Skin epidermis (tissue), 12 donors: ENCODE data around the gene DOCK10.

Experiments used
- H3K27ac ChIP-seq, 21 experiments: fragments of 200-600 bp; sonication (generic) in 11 of 21; one replicate each; pipeline ENCODE4 v1.5.0; 2020; ENCODE audit warnings: mild to moderate bottlenecking in 3 of 21, inconsistent platforms in 2 of 21, moderate library complexity in 2 of 21
- H3K4me3 ChIP-seq, 7 experiments: fragments of 200-600 bp; sonication (generic) in 2 of 7; one replicate each; pipeline ENCODE4 v1.5.0; 2020; ENCODE audit warnings: inconsistent platforms in 2 of 7, mild to moderate bottlenecking in 2 of 7, moderate library complexity in 1 of 7

Gene DOCK10

GRCh38 chr2:224764565-224765236 is 277.6 kb downstream of the DOCK10 start:
- no peak overlapping the region for H3K27ac ChIP-seq
- no peak overlapping the region for H3K4me3 ChIP-seq

GRCh38 chr2:224757934-224758548 is 284.2 kb downstream of the DOCK10 start:
- Histone ChIP-seq H3K4me3 (no peak overlapping the region), H3K27ac (no peak overlapping the region)

- Histone ChIP-seq H3K4me3 (no peak overlapping the region), H3K27ac (peak overlapping the region in 6 of 21 experiments; percentile 12 to 64 (median 42))
These were observed 288.3 kb downstream of the DOCK10 start for GRCh38 chr2:224753743-224754540.

GRCh38 chr2:224751996-224752698 is 290.1 kb downstream of the DOCK10 start:
- H3K27ac ChIP-seq: no peak overlapping the region
- no peak overlapping the region for H3K4me3 ChIP-seq

GRCh38 chr2:224749136-224749535 is 293.1 kb downstream of the DOCK10 start:
- Histone ChIP-seq H3K4me3 (no peak overlapping the region), H3K27ac (no peak overlapping the region)

GRCh38 chr2:224747765-224748164 is 294.5 kb downstream of the DOCK10 start:
- Histone ChIP-seq H3K27ac (no peak overlapping the region), H3K4me3 (no peak overlapping the region)

GRCh38 chr2:224736227-224736626 is 306.0 kb downstream of the DOCK10 start:
- Histone ChIP-seq H3K27ac (no peak overlapping the region), H3K4me3 (no peak overlapping the region)

GRCh38 chr2:224734949-224735348 is 307.3 kb downstream of the DOCK10 start:
- no peak overlapping the region for H3K27ac ChIP-seq

GRCh38 chr2:224731665-224732064 is 310.6 kb downstream of the DOCK10 start:
- H3K27ac ChIP-seq: no peak overlapping the region
- no peak overlapping the region for H3K4me3 ChIP-seq

More at GRCh38 chr2:224734949-224735348, 307.3 kb downstream of the DOCK10 start:
- no peak overlapping the region for H3K4me3 ChIP-seq

GRCh38 chr2:224729435-224729834 is 312.8 kb downstream of the DOCK10 start:
- no peak overlapping the region for H3K27ac ChIP-seq
- H3K4me3 ChIP-seq: no peak overlapping the region

- Histone ChIP-seq H3K27ac (no peak overlapping the region), H3K4me3 (no peak overlapping the region)
These were observed 317.9 kb downstream of the DOCK10 start for GRCh38 chr2:224724331-224724730.

- Histone ChIP-seq H3K27ac (no peak overlapping the region), H3K4me3 (no peak overlapping the region)
These were observed 318.6 kb downstream of the DOCK10 start for GRCh38 chr2:224723586-224724217.

GRCh38 chr2:224722770-224723169 is 319.5 kb downstream of the DOCK10 start:
- no peak overlapping the region for H3K27ac ChIP-seq
- H3K4me3 ChIP-seq: no peak overlapping the region

GRCh38 chr2:224722250-224722649 is 320.0 kb downstream of the DOCK10 start:
- Histone ChIP-seq H3K27ac (no peak overlapping the region), H3K4me3 (no peak overlapping the region)

- Histone ChIP-seq H3K4me3 (no peak overlapping the region), H3K27ac (no peak overlapping the region)
These were observed 325.3 kb downstream of the DOCK10 start for GRCh38 chr2:224716921-224717320.

GRCh38 chr2:224716201-224716600 is 326.1 kb downstream of the DOCK10 start, which contains the start of gene CCDC195:
Gene CCDC195, minus strand, starts transcription at chr2:224716365. Its CDS starts 0 bp downstream, at chr2:224716365.
- Histone ChIP-seq H3K27ac (no peak within 1 kb of the TSS), H3K4me3 (no peak within 1 kb of the TSS)
